HepG2 (cell line): ENCODE data around the gene MIB2.

ENCODE experiments used
- AKAP8 ChIP-seq: sonication (generic); formaldehyde crosslinking; IDR thresholded peaks from 2 replicates; pipeline ENCODE4 v1.5.1; 2020; ENCODE audit warnings: mild to moderate bottlenecking, missing genetic modification reagents
- EP300 ChIP-seq, 3 experiments: sonication (generic) in 1 of 3; formaldehyde crosslinking in 1 of 3; IDR thresholded peaks; 2 replicates each; pipeline versions ENCODE4 v1.5.1 to v1.6.1; 2011 to 2020; ENCODE audit warnings: low read depth in 2 of 3, low read length in 2 of 3, borderline replicate concordance in 1 of 3, improper control_type of control experiment in 1 of 3, mild to moderate bottlenecking in 1 of 3, missing genetic modification reagents in 1 of 3, moderate library complexity in 1 of 3
- EZH2 ChIP-seq: conservative IDR thresholded peaks from 2 replicates; pipeline ENCODE4 v1.6.1; 2012; ENCODE audit warnings: mild to moderate bottlenecking, low read depth, low read length, moderate library complexity
- GABPB1 ChIP-seq: IDR thresholded peaks from 2 replicates; pipeline ENCODE4 v1.6.1; 2016; ENCODE audit warnings: mild to moderate bottlenecking, missing genetic modification reagents, moderate library complexity, missing compliant biosample characterization
- HMG20B ChIP-seq: conservative IDR thresholded peaks from 2 replicates; pipeline ENCODE4 v1.6.1; 2016; ENCODE audit warnings: missing genetic modification reagents, missing compliant biosample characterization
- JARID2 ChIP-seq: sonication (generic); formaldehyde crosslinking; IDR thresholded peaks from 2 replicates; pipeline ENCODE4 v1.8.1; 2023; ENCODE audit warnings: missing genetic modification reagents, inconsistent platforms; ENCODE audit not compliant: insufficient replicate concordance
- KDM1A ChIP-seq: IDR thresholded peaks from 2 replicates; pipeline ENCODE4 v1.6.1; 2016; ENCODE audit warnings: missing compliant biosample characterization
- POLR2AphosphoS2 ChIP-seq: IDR thresholded peaks from 2 replicates; pipeline ENCODE4 v1.6.1; 2011; ENCODE audit warnings: low read depth, low read length, improper control_type of control experiment
- TAF1 ChIP-seq: sonication (generic); formaldehyde crosslinking; IDR thresholded peaks from 2 replicates; pipeline ENCODE4 v1.4.0; 2020; ENCODE audit warnings: missing genetic modification reagents
- TF ChIP-seq, protein P1 (sequence below): sonication (generic); formaldehyde crosslinking; IDR thresholded peaks from 2 replicates; pipeline ENCODE4 v1.5.0; 2020; ENCODE audit warnings: mild to moderate bottlenecking, missing genetic modification reagents, moderate library complexity

DNA sequence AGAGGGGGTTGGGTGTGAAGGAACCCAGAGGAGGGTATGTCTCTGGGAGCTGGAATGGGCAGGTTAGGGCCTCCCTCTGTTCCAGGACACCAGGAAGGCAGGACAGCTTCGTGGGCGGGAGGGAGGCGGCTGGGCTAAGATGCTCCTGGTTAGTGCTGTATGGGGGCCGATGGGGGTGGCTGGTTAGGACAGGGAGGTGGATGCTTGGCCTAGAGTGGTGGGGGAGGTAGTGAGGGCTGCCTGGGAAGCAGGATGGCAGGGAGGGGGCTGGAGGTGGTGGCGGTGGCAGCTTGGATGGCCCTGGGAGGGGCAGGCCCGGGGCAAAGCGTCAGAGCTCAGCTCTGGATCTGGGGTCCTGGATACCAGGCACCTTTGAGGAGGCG, 10.5 kb downstream of the MIB2 start:
- no peak for TF ChIP-seq TAF1 (CRISPR knock-in tag)
- TF ChIP-seq GABPB1, result no peak
- no peak for TF ChIP-seq AKAP8
- TF ChIP-seq EZH2, result no peak
- no peak for TF ChIP-seq JARID2 (CRISPR knock-in tag)
- TF ChIP-seq HMG20B (CRISPR knock-in tag), result no peak
- no peak for TF ChIP-seq EP300 (IDR thresholded peaks at IDR 0.05; ENCODE audit: low read depth in 2 of 2, low read length in 2 of 2)
- TF ChIP-seq EP300 (CRISPR knock-in tag; IDR thresholded peaks at IDR 0.05; ENCODE audit: borderline replicate concordance), result no peak
- no peak for TF ChIP-seq KDM1A
- TF ChIP-seq, protein P1, sequence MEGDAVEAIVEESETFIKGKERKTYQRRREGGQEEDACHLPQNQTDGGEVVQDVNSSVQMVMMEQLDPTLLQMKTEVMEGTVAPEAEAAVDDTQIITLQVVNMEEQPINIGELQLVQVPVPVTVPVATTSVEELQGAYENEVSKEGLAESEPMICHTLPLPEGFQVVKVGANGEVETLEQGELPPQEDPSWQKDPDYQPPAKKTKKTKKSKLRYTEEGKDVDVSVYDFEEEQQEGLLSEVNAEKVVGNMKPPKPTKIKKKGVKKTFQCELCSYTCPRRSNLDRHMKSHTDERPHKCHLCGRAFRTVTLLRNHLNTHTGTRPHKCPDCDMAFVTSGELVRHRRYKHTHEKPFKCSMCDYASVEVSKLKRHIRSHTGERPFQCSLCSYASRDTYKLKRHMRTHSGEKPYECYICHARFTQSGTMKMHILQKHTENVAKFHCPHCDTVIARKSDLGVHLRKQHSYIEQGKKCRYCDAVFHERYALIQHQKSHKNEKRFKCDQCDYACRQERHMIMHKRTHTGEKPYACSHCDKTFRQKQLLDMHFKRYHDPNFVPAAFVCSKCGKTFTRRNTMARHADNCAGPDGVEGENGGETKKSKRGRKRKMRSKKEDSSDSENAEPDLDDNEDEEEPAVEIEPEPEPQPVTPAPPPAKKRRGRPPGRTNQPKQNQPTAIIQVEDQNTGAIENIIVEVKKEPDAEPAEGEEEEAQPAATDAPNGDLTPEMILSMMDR (CRISPR knock-in tag), result no peak
- no peak for TF ChIP-seq POLR2AphosphoS2
